Activated CD8-positive, alpha-beta T cell treated with anti-CD3 and anti-CD28 coated beads for 36 hours (primary cell): ENCODE results near the gene ZDHHC16. TPM values are rescaled to one million over a fixed set of nuclear protein-coding genes. Genes with fewer than 3 reads are reported as not detected.
"Not testable (repeated sequence)": the region's sequence is repeated elsewhere in the genome, so short reads cannot be mapped to it uniquely, and the experiment has no call there.

Experiments used
- ATAC-seq: fragments of 200-7000 bp; cut with Tn5 transposase; one replicate; pipeline ENCODE4 v1.10.0; 2021; ENCODE audit warnings: mild to moderate bottlenecking, moderate library complexity
- CTCF ChIA-PET: fragments of 350-600 bp; sonication (Branson Sonifier 250); formaldehyde crosslinking; loops from one replicate; lab custom pipeline; 2021; ENCODE audit warnings: antibody characterized with exemption; lab: Charles Lee
- POLR2A ChIA-PET: fragments of 350-600 bp; sonication (Branson Sonifier 250); formaldehyde crosslinking; loops from one replicate; lab custom pipeline; 2021; ENCODE audit warnings: antibody characterized with exemption; lab: Charles Lee
- DNase-seq: peaks from one replicate; pipeline ENCODE4 v3.0.0-alpha.2; 2020
- H3K27ac Mint-ChIP-seq: one replicate; pipeline ENCODE4 v1.8.0; 2021; ENCODE audit warnings: mild to moderate bottlenecking, mixed read lengths
- H3K27me3 Mint-ChIP-seq: one replicate; pipeline ENCODE4 v1.8.0; 2021; ENCODE audit warnings: mixed read lengths
- H3K36me3 Mint-ChIP-seq: one replicate; pipeline ENCODE4 v1.8.0; 2021; ENCODE audit warnings: low read depth, mixed read lengths
- H3K4me1 Mint-ChIP-seq: one replicate; pipeline ENCODE4 v1.8.0; 2021; ENCODE audit warnings: low read depth, mixed read lengths
- H3K4me3 Mint-ChIP-seq: one replicate; pipeline ENCODE4 v1.8.0; 2021; ENCODE audit warnings: mild to moderate bottlenecking, moderate library complexity, mixed read lengths
- H3K9me3 Mint-ChIP-seq: one replicate; pipeline ENCODE4 v1.8.0; 2021; ENCODE audit warnings: mixed read lengths
- CTCF ChIP-seq: fragments of 200-600 bp; IDR thresholded peaks from one replicate; pipeline ENCODE4 v1.8.0; 2022; ENCODE audit warnings: antibody characterized with exemption, mild to moderate bottlenecking
- intact Hi-C: fragments of 100-400 bp; cut with micrococcal nuclease; formaldehyde crosslinking; loops from one replicate; pipeline ENCODE4 v1.10.0; 2022
- total RNA-seq, 2 experiments: library from RNA; stranded (reverse); gene quantifications; one replicate each; pipeline ENCODE4 v1.2.3, GENCODE V29; 2021

ZDHHC16 gene
- total RNA-seq, 2 experiments from 2014 or later = 23.8 to 25.2 TPM

DNA sequence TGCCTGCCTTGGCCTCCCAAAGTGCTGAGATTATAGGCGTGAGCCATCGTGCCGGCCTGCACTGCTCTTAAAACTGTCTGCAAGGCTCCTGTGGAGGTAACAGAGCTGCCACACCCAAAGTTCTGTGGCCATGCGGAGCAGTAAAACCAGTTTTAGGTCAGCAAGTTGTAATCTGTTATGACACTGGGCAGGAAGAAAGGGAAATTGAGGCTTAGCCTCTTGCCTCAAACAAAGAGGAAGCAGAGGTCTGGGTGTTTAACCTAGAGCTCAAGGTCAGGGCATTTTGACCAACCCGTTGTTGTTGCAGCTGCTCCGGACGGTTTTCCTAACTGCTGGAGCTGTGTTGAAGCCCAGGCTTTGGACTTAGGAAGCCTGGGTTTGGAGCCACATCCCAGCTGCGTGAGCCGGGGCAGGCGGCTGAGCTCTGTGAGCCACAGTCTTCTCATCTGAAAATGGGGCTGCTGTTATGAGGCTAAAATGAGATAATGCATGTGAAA is 37.4 kb upstream of the ZDHHC16 start:
- CTCF ChIA-PET = interaction anchor here (0.6 to 11.1 kb wide), 16 partner anchors 11 to 146 kb away, joined by 3 to 108 read pairs (median 5); partner anchors contain the start of gene PGAM1
- no peak for ATAC-seq
- no peak for DNase-seq
- TF ChIP-seq CTCF = no peak
- Mint-ChIP-seq H3K27ac (no peak overlapping the region), H3K36me3 (no peaks in the 10 kb centered on the region), H3K4me1 (peaks cover 20% of the 10 kb centered on the region), H3K9me3 (no peaks in the 10 kb centered on the region), H3K4me3 (no peak overlapping the region), H3K27me3 (no peaks in the 10 kb centered on the region)
- POLR2A ChIA-PET = interaction anchor here (0.6 to 7.2 kb wide), 6 partner anchors 9 to 44 kb away, joined by 3 to 79 read pairs (median 4); partner anchors contain the start of gene PGAM1
- intact Hi-C loops = loop anchor here (5.0 to 10.0 kb wide), 2 partner anchors 34 to 86 kb away; partner anchors contain the start of genes MMS19 and UBTD1

DNA sequence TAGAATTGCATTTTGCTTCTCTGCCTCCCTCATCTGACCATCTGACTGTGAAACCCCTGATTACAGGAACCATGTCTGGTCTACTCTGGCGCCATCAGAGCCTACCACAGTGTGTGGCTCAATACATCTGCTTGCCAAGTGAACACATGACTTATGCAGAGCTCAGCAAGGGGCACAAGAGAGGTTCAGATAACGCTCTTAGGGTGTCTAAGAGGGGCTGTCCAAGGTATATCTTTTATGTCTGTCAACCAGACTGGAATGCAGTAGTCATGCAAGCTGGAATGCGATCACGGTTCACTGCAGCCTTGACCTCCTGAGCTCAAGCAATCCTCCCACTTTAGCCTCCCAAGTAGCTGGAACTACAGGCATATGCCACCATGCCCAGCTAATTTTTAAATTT is 34.6 kb upstream of the ZDHHC16 start:
- no peak for ATAC-seq
- Mint-ChIP-seq H3K9me3 (no peaks in the 10 kb centered on the region), H3K36me3 (no peaks in the 10 kb centered on the region), H3K27ac (no peak overlapping the region), H3K27me3 (no peaks in the 10 kb centered on the region), H3K4me1 (peaks cover 44% of the 10 kb centered on the region), H3K4me3 (no peak overlapping the region)
- no peak for TF ChIP-seq CTCF
- intact Hi-C loops = no loop called here
- ChIA-PET POLR2A (interaction anchor here (0.7 to 7.2 kb wide), 5 partner anchors 10 to 25 kb away, joined by 3 to 79 read pairs (median 3); partner anchors contain the start of genes PGAM1 and RRP12), CTCF (interaction anchor here (0.8 to 11.1 kb wide), 4 partner anchors 10 to 33 kb away, joined by 3 to 108 read pairs (median 4); partner anchors contain the start of genes PGAM1 and RRP12)
- no peak for DNase-seq

- no peak for TF ChIP-seq CTCF
- no peaks in the 10 kb centered on the region for H3K27me3 Mint-ChIP-seq
- ATAC-seq (peak; percentile 60), DNase-seq (peak; percentile 87)
- ChIA-PET POLR2A (interaction anchor here (0.9 to 7.2 kb wide), 6 partner anchors 10 to 140 kb away, joined by 3 to 79 read pairs (median 5); partner anchors contain the start of genes PGAM1 and RRP12), CTCF (interaction anchor here (0.8 to 11.1 kb wide), 8 partner anchors 11 to 141 kb away, joined by 3 to 108 read pairs (median 4); partner anchors contain the start of genes PGAM1 and RRP12)
- H3K9me3 Mint-ChIP-seq = no peaks in the 10 kb centered on the region
- peaks cover 47% of the 10 kb centered on the region for H3K4me1 Mint-ChIP-seq
- peak overlapping the region; percentile 41 for H3K4me3 Mint-ChIP-seq
- H3K27ac Mint-ChIP-seq = peak overlapping the region; percentile 88
- intact Hi-C loops = no loop called here
- H3K36me3 Mint-ChIP-seq = no peaks in the 10 kb centered on the region
Observed at GRCh38 chr10:97412891-97413304, 33.1 kb upstream of the ZDHHC16 start.

DNA sequence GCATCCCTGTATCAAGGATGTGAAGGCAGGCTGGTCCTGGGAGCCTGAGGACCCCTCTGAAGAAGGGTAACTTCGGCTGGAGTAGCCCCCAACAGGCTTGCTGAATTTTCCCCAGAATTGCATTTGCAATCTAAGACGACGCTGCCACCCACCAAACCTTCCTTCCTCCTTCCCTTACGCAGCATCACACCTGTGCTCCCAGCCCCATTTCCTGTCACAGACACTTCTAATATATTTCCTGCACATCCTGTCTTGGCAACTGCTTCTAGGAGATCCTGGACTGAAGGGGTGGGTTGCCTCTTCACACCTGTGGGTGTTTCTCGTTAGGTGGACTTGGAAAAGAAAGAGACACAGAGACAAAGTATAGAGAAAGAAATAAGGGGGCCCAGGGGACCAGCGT is 29.4 kb upstream of the ZDHHC16 start:
- Mint-ChIP-seq H3K4me3 (no peak overlapping the region), H3K27me3 (no peaks in the 10 kb centered on the region), H3K27ac (peak overlapping the region; percentile 98), H3K4me1 (peaks cover 77% of the 10 kb centered on the region), H3K9me3 (no peaks in the 10 kb centered on the region), H3K36me3 (peaks cover 8% of the 10 kb centered on the region)
- TF ChIP-seq CTCF = no peak
- intact Hi-C loops = no loop called here
- ChIA-PET POLR2A (no interaction called here), CTCF (no interaction called here)
- ATAC-seq = no peak
- DNase-seq = no peak

- POLR2A ChIA-PET = interaction anchor here (0.6 to 6.9 kb wide), 4 partner anchors 10 to 774 kb away, joined by 3 to 79 read pairs (median 6); no protein-coding TSS in a partner anchor
- H3K27me3 Mint-ChIP-seq, H3K9me3 Mint-ChIP-seq, DNase-seq, ATAC-seq: not testable (repeated sequence)
- Mint-ChIP-seq H3K4me3 (peak overlapping the region; percentile 96), H3K4me1 (peaks cover 53% of the 10 kb centered on the region), H3K36me3 (peaks cover 41% of the 10 kb centered on the region), H3K27ac (peak overlapping the region; percentile 99)
- intact Hi-C loops = loop anchor here (1.0 kb wide), 1 partner anchor 8 kb away; no protein-coding TSS in a partner anchor
- CTCF ChIA-PET = interaction anchor here (0.7 to 5.8 kb wide), 3 partner anchors 14 to 22 kb away, joined by 3 to 108 read pairs (median 30); partner anchors contain the start of gene RRP12
Observed at GRCh38 chr10:97423757-97424098, 22.2 kb upstream of the ZDHHC16 start.
